Stimulated activated CD4-positive, alpha-beta T cell treated with anti-CD3 and anti-CD28 coated beads, TNF-alpha, amount 100 ng/mL, for 24 hours (primary cell): Measurements from ENCODE around the gene EPS15.
A peak's percentile ranks its signal among the peaks of the same experiment; 100 is the strongest.
"Not testable (repeated sequence)": the region's sequence is repeated elsewhere in the genome, so short reads cannot be mapped to it uniquely, and the experiment has no call there.

ENCODE experiments used
- DNase-seq, 3 experiments: peaks; one replicate each; pipeline ENCODE4 v3.0.0-alpha.2; 2020; ENCODE audit warnings: low read depth in 3 of 3

EPS15 gene

DNA sequence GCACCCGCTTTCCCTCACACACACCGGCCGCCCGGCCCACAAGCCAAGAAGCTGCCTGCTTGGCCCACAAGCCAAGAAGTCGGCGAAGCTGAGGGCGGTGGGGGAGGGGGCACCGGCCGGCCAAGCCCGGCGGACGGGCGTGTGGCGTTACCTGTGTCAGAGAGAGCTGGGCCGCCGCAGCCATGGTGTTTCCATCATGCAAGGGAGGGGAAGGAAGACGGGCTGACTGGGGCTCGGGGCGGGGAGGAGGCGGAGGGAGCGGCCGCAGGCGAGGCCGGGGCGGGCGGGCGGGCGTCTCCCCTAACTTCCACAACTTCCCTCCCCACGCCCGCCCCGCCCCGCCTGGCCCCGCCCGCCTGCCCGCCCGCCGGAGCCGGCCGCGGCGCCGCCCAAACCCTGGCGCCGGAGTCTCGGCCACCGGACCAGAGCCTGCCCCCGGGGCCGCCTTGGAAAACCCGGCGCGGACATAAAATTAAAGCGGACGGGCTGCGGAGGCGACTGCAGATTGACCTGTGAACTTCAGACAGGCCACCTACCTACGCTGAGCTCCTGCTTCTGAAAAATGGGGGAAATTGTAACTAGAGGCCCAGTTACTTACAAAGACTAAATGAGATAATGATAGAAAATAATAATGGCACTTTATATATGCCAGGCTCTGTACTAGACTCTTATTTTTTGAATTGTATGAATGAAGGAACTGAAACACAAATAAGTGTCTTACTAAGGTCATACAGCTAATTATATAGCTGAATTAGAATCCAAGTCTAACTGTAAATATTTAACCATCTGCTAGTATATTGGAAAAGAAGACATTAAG is at the start of gene EPS15:
Gene EPS15, minus strand, starts transcription at position 219 of the 817 bp plus-strand sequence. Its CDS starts 35 bp downstream, at position 184.
- peak; percentile 63 to 92 (median 86) for DNase-seq

DNA sequence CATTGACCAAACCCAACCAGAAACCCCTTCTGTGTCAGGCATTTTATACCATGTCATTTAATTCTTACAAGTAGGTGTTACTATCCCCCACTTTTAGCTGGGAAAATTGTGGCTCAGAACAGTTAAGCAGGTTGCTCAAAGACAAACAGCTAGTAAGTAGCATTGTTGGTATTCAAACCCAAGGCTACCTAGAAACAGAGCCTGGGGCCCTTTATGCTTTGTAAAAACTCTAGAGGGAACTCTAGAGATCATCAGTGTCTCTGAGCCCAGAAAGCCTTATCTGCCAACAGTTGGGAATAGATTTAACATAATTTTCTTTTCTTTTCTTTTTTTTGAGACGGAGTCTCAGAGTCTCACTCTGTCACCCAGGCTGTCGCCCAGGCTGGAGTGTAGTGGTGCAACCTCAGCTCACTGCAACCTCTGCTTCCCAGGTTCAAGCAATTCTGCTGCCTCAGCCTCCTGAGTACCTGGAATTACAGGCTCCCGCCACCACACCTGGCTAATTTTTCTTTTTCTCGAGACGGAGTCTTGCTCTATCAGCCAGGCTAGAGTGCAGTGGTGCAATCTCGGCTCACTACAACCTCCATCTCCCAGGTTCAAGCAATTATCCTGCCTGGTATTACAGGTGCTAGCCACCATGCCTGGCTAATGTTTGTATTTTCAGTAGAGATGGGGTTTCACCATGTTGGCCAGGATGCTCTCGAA is 49.3 kb upstream of the EPS15 start:
- no peak for DNase-seq

DNA sequence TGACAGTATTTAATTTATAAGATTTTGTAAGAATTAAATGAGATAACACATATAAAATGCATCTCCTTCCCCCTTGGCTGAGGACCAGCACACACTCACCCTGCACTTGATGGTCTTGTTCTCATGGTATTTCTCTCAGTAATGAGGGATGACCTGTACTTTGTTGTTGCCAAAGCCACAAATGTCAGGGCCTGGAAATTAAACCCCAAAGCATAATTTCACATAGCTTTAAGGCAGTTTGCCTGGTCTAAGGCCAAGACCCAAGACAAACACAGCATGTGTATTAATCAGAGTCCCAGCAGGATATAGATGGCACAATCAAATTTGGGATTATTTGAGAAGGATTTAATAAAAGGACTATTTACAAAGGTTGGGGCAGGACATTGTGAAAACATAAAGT is 48.6 kb upstream of the EPS15 start:
- no peak for DNase-seq

- no peak for DNase-seq
Observed at GRCh38 chr1:51566260-51566659, 47.2 kb upstream of the EPS15 start.

GRCh38 chr1:51565009-51565408 is 45.9 kb upstream of the EPS15 start:
- no peak for DNase-seq

DNA sequence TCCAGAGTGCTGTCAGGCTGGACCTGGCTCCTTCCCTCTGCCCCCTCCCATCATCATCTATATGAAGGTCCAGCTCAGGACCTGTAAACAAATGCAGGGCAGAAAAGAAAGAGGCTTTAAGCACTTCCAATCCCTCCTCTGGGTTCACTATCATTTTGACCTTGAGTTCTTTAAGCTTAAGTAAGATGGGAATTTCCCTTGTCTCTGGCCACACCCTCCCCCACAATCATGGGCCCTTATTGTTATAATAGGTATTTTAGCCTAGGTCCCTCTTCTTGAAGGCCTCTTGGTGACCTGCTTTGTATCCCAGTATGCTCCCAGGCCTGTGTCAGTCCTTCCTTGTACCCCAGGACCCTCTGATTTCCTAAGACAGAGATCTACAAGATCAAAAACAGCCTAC is 45.1 kb upstream of the EPS15 start:
- DNase-seq = no peak

DNA sequence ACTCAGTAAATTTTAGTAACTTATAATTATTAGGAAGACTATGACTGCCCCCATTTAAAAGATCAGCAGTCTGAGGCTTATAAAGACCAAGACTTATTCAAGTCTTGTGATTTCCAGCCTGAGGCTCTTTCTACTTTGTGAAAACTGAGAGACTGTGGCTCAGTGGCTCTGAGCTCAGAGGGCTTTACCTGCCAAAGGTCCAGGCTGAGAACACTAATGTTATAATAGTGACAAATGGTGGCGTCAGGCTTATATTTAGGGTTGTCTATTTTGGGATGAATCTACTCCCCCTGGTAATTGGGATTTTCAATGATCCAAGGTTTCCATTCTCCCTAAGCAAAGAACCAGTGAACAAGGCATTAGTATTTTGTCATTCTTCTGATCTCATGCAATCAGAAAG is 42.6 kb upstream of the EPS15 start:
- DNase-seq = no peak

- not testable (repeated sequence) for DNase-seq
Observed at GRCh38 chr1:51560895-51561294, 41.8 kb upstream of the EPS15 start.

DNA sequence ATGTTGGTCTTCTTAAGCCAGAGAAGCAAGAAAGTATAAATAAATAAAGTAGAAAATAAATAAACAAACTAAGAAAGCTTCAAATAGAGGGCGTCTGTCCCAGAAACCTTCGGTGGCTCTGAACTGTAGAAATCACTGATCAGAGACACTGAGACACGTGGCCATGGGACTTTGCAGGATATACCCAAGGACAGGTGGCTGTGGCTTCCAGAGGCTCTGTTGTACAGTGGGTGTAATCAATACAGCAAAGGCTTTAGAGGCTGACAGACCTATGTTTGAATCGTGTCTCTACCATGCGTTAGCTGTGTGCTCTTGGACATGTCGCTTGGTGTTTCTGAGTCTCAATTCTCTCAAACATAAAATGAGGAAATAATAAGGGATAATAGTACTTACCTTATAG is 41.0 kb upstream of the EPS15 start:
- DNase-seq = no peak

- no peak for DNase-seq
Observed at GRCh38 chr1:51559501-51559900, 40.4 kb upstream of the EPS15 start.

- DNase-seq = no peak
Observed at GRCh38 chr1:51559064-51559500, 40.0 kb upstream of the EPS15 start.

DNA sequence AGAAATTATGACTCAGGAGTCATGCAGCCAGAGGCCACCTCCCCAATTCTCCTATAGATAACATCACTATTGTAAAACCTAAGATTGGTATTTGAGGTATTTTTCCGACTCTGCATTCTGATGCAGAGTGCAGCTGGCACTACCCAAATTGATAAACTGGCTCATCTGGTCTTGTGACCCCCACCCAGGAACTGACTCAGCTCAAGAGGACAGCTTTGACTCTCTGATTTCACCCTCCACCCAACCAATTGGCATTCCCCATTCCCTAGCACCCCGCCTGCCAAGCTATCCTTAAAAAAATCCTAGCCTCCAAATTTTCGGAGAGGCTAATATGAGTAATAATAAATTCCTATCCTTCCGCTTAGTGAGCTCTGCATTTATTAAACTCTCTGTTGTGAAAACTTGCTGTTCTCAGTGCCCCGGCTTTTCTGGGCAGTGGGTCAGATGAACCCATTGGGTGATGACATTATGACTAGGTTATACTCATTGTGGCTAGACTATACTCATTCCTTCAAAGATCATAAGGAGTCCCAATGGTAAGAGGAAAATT is 39.4 kb upstream of the EPS15 start:
- DNase-seq = no peak

DNA sequence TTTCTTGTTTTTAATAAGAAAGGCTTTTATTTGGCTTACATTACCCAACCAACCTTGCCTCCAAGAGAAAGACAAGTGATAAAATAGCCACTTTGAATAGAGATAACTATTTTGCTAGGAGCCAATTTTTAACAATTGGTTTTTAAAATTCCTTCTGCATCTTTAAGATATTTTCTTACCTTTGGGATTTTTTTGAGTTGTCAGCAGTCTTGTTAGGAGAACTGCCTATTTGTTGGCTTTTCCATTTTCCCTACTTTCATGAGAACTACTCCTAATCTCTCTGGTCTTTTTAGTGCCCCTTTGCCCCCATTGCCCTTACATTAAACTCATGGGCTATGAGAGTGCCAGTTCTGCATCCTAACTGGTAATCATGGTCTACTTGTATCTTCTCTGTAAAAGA is 38.1 kb upstream of the EPS15 start:
- DNase-seq = no peak

DNA sequence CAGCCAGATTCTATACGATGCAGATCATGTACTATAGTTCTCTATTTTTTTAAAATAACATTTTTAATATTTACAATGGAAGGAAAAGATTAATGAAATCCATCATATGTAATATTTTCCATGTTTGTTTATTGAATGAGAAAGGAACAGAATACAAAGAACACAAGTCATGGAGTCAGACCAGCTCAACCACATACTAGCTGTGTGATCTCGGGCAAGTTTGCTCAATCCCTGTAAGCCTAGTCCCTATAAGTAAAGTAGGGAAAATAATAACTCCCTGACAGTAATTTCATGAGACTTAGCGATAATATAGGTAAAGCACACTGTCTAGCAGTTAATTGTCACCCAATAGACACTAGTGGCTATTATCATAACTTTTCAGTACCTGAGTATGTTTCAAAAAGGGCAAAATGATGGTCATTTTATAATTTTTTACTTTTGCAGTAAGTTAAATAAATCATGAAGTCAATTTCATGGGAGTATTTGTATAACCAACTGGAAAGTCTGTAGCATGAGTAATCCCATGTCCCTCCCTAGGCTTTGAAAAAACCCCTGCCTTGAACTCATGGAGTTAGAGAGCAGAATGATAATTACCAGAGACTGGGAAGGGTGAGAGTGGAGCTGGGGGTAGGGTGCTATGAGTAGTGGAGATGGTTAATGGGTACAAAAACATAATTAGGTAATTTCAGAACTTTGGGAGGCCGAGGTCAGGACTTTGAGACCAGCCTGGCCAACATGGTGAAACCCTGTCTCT is 37.0 kb upstream of the EPS15 start:
- no peak for DNase-seq

DNA sequence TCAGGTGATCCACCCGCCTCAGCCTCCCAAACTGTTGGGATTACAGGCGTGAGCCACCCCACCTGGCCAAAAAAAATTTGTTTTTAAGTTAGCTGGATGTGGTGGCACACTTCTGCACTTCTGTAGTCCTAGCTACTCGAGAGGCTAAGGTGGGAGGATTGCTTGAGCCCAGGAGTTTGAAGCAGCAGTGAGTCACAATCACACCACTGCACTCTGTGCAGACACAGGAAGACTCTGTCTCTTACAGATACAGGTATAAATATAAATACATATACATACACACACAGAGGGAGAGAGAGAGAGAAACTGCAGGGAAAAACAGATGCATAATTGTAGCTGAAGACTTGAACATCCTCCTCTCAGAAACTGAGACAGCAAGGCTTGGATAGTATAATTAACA is 34.8 kb upstream of the EPS15 start:
- no peak for DNase-seq

DNA sequence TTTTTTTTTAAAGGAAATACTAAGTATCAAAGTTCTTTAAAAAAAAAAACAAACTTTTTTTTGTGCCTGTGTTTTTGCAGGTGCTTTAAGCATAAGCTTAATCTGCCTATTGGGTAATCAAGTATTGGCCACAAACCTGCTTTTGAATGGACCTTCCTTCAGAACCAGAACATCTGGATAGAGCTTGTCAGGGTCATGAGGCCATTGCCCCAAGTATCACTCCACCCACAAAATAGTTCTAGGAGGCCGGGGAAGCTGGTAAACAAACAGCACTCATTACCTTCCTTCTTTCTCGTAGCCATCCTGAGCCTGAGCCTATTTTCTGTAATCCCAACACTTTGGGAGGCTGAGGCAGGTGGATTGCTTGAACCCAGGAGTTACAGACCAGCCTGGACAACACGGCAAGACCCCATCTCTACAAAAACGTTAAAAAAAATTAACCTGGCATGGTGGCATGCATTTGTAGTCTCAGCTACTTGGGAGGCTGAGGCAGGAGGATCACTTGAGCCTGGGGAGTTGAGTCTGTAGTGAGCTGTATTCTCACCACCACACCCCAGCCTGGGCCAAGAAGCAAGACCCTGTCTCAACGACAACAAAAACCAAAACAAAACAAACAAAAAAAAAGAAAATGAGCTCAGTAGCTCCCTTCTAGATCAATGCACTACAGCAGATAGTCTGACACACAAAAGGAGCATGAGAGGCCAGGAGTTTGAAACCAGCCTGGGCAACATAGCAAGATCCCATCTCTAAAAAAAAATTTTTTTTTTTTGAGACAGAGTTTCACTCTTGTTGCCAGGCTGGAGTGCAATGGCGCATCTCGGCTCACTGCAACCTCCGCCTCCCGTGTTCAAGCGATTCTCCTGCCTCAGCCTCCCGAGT is 34.1 kb upstream of the EPS15 start:
- DNase-seq = no peak

- no peak for DNase-seq
Observed at GRCh38 chr1:51551848-51552296, 32.8 kb upstream of the EPS15 start.

DNA sequence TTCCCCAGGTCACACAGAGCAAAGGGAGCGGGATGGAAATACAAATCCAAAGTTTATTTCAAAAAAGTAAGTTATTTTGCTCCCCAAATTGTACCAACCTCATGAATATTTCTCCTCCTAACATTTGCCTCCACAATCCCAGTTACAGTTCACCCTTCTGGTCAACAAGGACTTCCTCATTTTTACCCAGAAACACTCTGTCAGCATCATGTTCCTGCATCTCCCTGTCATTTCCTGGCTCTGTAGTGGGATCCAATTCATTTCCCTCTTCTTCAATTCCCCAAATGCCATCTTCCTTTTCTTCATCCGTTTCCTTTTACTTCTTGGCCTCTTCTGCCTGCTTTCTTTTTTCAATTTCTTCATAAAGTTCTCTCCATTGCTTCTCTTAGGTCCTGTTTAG is 32.0 kb upstream of the EPS15 start:
- DNase-seq = no peak

GRCh38 chr1:51549901-51550300 is 30.8 kb upstream of the EPS15 start:
- no peak for DNase-seq

- no peak for DNase-seq
Observed at GRCh38 chr1:51549016-51549619, 30.1 kb upstream of the EPS15 start.

- DNase-seq = no peak
Observed at GRCh38 chr1:51543858-51544257, 24.8 kb upstream of the EPS15 start.
